Urothelium cell line (cell line): ENCODE data around the gene AKT3.

Experiments
- DNase-seq: peaks from one replicate; pipeline ENCODE4 v3.0.0; 2011; ENCODE audit warnings: low spot score, mixed read lengths
- FAIRE-seq: peaks from 2 replicates; lab custom pipeline; 2011; peaks lifted over from hg19 to GRCh38; lab: Jason Lieb, UNC

The AKT3 gene

GRCh38 chr1:243525085-243525487 is 325.0 kb downstream of the AKT3 start:
- DNase-seq: peak; percentile 39
- FAIRE-seq: no peak

GRCh38 chr1:243523766-243524165 is 326.3 kb downstream of the AKT3 start:
- FAIRE-seq (peak; percentile 53), DNase-seq (no peak)

GRCh38 chr1:243520831-243521230 is 329.2 kb downstream of the AKT3 start:
- DNase-seq (no peak), FAIRE-seq (no peak)

GRCh38 chr1:243514927-243515326 is 335.1 kb downstream of the AKT3 start:
- DNase-seq: no peak
- FAIRE-seq: peak; percentile 13

GRCh38 chr1:243513726-243514491 is 336.1 kb downstream of the AKT3 start:
- DNase-seq (peak; percentile 73), FAIRE-seq (no peak)

- no peak for FAIRE-seq
- no peak for DNase-seq
Measured at GRCh38 chr1:243510928-243511327, 339.1 kb downstream of the AKT3 start.

- DNase-seq: no peak
- FAIRE-seq: no peak
Measured at GRCh38 chr1:243508943-243509342, 341.1 kb downstream of the AKT3 start.

GRCh38 chr1:243508303-243508713 is 341.7 kb downstream of the AKT3 start:
- no peak for DNase-seq

GRCh38 chr1:243507672-243508302 is 342.3 kb downstream of the AKT3 start:
- DNase-seq (no peak), FAIRE-seq (no peak)

More at GRCh38 chr1:243508303-243508713, 341.7 kb downstream of the AKT3 start:
- no peak for FAIRE-seq

GRCh38 chr1:243507001-243507671 is 342.9 kb downstream of the AKT3 start:
- DNase-seq (no peak), FAIRE-seq (no peak)

- DNase-seq (no peak), FAIRE-seq (no peak)
Measured at GRCh38 chr1:243505986-243506689, 343.9 kb downstream of the AKT3 start.

- DNase-seq (no peak), FAIRE-seq (no peak)
Measured at GRCh38 chr1:243503155-243503554, 346.9 kb downstream of the AKT3 start.

- FAIRE-seq (peak; percentile 68), DNase-seq (no peak)
Measured at GRCh38 chr1:243501002-243501401, 349.0 kb downstream of the AKT3 start.

GRCh38 chr1:243500512-243500911 is 349.5 kb downstream of the AKT3 start:
- DNase-seq: no peak

GRCh38 chr1:243499711-243500110 is 350.3 kb downstream of the AKT3 start:
- FAIRE-seq (no peak), DNase-seq (no peak)

More at GRCh38 chr1:243500512-243500911, 349.5 kb downstream of the AKT3 start:
- no peak for FAIRE-seq

GRCh38 chr1:243499248-243499647 is 350.8 kb downstream of the AKT3 start:
- no peak for FAIRE-seq

GRCh38 chr1:243497939-243498681 is 351.9 kb downstream of the AKT3 start:
- DNase-seq (no peak), FAIRE-seq (no peak)

More at GRCh38 chr1:243499248-243499647, 350.8 kb downstream of the AKT3 start:
- DNase-seq: no peak

GRCh38 chr1:243496806-243497205 is 353.2 kb downstream of the AKT3 start:
- no peak for FAIRE-seq
- DNase-seq: no peak

GRCh38 chr1:243496187-243496646 is 353.8 kb downstream of the AKT3 start:
- no peak for DNase-seq
- no peak for FAIRE-seq
